Measurements from ENCODE around the gene ABI1.

The ABI1 gene

DNA sequence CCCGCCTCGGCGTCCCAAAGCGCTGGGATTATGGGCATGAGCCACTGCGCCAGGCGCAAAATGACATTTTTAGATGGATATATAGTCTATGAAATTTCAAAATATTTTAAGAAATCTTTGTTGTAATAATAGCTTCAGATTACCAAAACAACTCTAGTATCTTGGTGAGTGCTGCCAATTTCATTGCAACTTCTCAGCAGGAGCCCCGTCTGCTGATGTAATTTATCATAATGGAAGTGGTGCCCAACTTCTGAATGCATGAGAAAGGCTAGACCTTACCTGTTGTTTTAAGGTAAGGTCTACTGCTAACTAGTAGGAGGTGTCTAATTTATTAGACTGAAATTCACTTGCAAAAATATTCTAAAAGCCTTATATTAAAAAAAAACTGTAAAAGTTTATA is 143.3 kb downstream of the ABI1 start:
- no peak for DNase-seq (ENCODE audit: low read depth)
- no peak overlapping the region for H3K4me3 ChIP-seq (ENCODE audit: low read length)
- no peak for TF ChIP-seq CTCF (conservative IDR thresholded peaks at IDR 0.05; ENCODE audit: low read depth, low read length)

DNA sequence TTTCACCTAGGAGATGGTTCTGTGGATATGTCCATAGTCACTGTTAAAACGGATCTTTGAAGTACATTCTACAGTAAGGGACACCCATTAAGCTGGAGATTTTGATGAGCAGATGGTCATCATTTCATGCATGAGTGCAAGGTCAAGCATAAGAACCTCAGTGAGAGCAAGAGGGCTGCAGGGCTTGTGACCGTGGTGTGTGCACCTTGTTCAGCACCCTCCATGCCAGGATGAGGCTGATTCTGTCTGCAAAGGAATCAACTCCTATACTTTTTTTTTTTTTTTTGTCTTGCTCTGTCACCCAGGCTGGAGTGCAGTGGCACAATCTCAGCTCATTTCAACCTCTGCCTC is 145.6 kb downstream of the ABI1 start:
- no peak overlapping the region for H3K4me3 ChIP-seq (ENCODE audit: low read length)
- DNase-seq (ENCODE audit: low read depth) = no peak
- no peak for TF ChIP-seq CTCF (conservative IDR thresholded peaks at IDR 0.05; ENCODE audit: low read depth, low read length)

DNA sequence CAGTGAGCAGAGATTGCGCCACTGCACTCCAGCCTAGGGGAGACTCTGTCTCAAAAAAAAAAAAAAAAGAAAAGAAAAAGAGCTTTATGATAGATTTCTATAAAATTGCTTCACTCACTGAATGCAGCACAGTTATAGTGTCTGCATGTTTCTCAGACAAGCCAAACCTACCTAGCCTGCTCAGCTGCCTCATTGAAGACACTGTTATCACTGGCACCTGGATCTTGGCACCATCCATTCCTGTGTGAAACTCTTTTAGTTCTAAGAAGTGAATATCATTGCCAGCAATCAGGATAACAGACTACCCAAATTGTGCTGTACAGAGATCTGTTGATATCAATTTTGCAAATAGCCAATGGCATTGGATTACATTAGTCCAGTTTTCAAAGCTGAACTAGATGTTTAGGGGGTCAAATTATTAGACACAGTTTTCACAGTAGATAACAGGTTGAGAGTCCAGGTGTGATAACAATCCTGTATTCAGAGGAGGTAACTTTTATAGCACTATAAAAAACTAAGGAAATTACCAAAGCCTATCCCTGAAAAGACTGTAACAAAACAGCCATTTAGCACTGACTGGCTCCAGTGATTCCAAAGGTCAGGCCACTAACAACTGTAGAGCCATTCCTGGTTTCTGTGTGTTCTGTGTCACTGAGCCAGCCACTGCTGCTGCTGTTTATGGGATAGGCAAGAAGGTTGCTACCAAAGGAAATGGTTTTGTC is 146.2 kb downstream of the ABI1 start:
- DNase-seq (ENCODE audit: low read depth) = no peak
- no peak overlapping the region for H3K4me3 ChIP-seq (ENCODE audit: low read length)
- no peak for TF ChIP-seq CTCF (conservative IDR thresholded peaks at IDR 0.05; ENCODE audit: low read depth, low read length)

- no peak for DNase-seq (ENCODE audit: low read depth)
- H3K4me3 ChIP-seq (ENCODE audit: low read length) = no peak overlapping the region
- TF ChIP-seq CTCF (conservative IDR thresholded peaks at IDR 0.05; ENCODE audit: low read depth, low read length) = no peak
These were observed 149.4 kb downstream of the ABI1 start for GRCh38 chr10:26711324-26711723.

GRCh38 chr10:26706936-26707335 is 153.8 kb downstream of the ABI1 start:
- TF ChIP-seq CTCF (conservative IDR thresholded peaks at IDR 0.05; ENCODE audit: low read depth, low read length) = no peak
- no peak overlapping the region for H3K4me3 ChIP-seq (ENCODE audit: low read length)
- no peak for DNase-seq (ENCODE audit: low read depth)

GRCh38 chr10:26706206-26706605 is 154.6 kb downstream of the ABI1 start:
- TF ChIP-seq CTCF (conservative IDR thresholded peaks at IDR 0.05; ENCODE audit: low read depth, low read length) = no peak
- DNase-seq (ENCODE audit: low read depth) = no peak
- H3K4me3 ChIP-seq (ENCODE audit: low read length) = no peak overlapping the region

DNA sequence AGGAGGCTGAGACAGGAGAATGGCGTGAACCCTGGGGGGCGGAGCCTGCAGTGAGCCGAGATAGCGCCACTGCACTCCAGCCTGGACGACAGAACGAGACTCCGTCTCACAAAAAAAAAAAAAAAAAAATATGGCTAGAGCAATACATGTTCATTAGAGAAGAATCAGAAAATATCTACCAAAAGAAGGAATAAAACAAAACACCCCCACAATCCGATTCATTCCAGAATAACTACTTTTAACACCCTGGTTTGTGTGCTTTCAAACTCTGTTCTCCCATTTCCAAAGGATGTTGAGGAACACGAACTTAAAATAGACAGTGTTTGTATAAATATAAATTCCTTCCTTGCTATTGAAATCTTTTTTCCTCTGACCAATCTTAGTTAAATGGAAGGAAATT is 156.8 kb downstream of the ABI1 start:
- no peak overlapping the region for H3K4me3 ChIP-seq (ENCODE audit: low read length)
- TF ChIP-seq CTCF (conservative IDR thresholded peaks at IDR 0.05; ENCODE audit: low read depth, low read length) = no peak
- DNase-seq (ENCODE audit: low read depth) = no peak
